ENCODE results near the gene MRPS22.

The MRPS22 gene

DNA sequence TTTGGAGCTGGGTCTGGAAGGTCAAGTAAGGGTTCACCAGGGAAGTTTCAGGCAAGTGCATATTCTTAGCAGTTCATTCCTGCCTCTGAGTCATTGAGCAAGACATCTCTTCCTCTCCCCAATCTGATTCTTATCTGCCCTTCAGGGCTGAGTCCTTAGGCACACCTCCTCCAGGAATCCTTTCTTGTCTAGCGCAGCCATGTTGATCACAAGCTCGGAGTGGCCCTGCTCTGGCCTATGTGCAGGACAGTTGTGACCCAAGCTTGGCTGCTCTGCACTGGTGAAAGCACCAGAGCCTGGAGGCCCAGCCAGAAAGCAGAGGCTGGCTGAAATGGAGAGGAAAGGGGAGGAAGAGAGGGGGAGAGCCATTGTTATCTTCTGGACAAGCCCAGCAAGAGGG, 30.9 kb upstream of the MRPS22 start:
- Histone ChIP-seq H3K4me3 (ENCODE audit: low read depth in 1 of 2, low read length in 2 of 2) (no peak overlapping the region), H3K4me2 (ENCODE audit: insufficient read depth, low read length) (no peak overlapping the region)

DNA sequence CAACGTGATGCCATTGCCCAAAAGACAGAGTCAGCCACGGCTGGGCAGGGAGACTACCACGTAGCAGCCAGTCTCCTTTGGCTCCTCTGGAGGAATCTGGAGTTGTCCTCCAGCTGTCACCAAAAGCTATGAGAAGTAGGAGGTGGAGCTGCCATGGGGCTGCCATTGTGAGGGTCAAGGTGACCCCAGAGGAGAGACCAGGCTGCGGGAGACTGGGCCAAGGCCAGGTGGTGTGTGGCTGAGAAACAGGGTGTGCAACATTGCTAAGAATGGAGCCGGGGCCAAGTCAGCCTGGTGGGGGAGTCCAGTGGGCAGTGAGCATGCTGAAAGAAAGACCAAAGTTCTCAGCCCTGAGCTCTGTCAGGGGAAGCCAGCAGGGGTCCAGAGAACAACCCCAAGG, 29.9 kb upstream of the MRPS22 start:
- no peak overlapping the region for H3K9ac ChIP-seq (ENCODE audit: low read depth, low read length)
- no peak for DNase-seq
- no peak overlapping the region for H3K4me2 ChIP-seq (ENCODE audit: insufficient read depth, low read length)
- H2AFZ ChIP-seq (ENCODE audit: low read depth, low read length) = no peak overlapping the region
- H3K27ac ChIP-seq (ENCODE audit: low read length) = no peak overlapping the region
- H3K4me1 ChIP-seq (ENCODE audit: insufficient read depth, low read length) = no peaks in the 10 kb centered on the region
- TF ChIP-seq, protein P1, sequence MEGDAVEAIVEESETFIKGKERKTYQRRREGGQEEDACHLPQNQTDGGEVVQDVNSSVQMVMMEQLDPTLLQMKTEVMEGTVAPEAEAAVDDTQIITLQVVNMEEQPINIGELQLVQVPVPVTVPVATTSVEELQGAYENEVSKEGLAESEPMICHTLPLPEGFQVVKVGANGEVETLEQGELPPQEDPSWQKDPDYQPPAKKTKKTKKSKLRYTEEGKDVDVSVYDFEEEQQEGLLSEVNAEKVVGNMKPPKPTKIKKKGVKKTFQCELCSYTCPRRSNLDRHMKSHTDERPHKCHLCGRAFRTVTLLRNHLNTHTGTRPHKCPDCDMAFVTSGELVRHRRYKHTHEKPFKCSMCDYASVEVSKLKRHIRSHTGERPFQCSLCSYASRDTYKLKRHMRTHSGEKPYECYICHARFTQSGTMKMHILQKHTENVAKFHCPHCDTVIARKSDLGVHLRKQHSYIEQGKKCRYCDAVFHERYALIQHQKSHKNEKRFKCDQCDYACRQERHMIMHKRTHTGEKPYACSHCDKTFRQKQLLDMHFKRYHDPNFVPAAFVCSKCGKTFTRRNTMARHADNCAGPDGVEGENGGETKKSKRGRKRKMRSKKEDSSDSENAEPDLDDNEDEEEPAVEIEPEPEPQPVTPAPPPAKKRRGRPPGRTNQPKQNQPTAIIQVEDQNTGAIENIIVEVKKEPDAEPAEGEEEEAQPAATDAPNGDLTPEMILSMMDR (IDR thresholded peaks at IDR 0.05; ENCODE audit: borderline replicate concordance, extremely low read depth, low read length, poor library complexity, severe bottlenecking) = no peak
- TF ChIP-seq EZH2 (IDR thresholded peaks at IDR 0.05; ENCODE audit: borderline replicate concordance, low read depth, low read length, severe bottlenecking) = no peak
- ATAC-seq (ENCODE audit: insufficient read depth, low read depth) = no peak
- H3K9me3 ChIP-seq (ENCODE audit: insufficient read depth, low read length, severe bottlenecking) = no peaks in the 10 kb centered on the region
- H3K79me2 ChIP-seq (ENCODE audit: insufficient read depth, low read length) = no peaks in the 10 kb centered on the region
- H3K27me3 ChIP-seq (ENCODE audit: insufficient read depth, low read length, poor library complexity) = peaks cover 3% of the 10 kb centered on the region
- H3K4me3 ChIP-seq (ENCODE audit: low read depth in 1 of 2, low read length in 2 of 2) = no peak overlapping the region
- H4K20me1 ChIP-seq (ENCODE audit: insufficient read depth, low read length) = no peaks in the 10 kb centered on the region
- H3K36me3 ChIP-seq (ENCODE audit: insufficient read depth, low read length) = no peaks in the 10 kb centered on the region

More for the DNA sequence above, 30.9 kb upstream of the MRPS22 start:
- Histone ChIP-seq H3K4me1 (ENCODE audit: insufficient read depth, low read length) (no peaks in the 10 kb centered on the region), H3K9me3 (ENCODE audit: insufficient read depth, low read length, severe bottlenecking) (no peaks in the 10 kb centered on the region), H3K36me3 (ENCODE audit: insufficient read depth, low read length) (no peaks in the 10 kb centered on the region), H4K20me1 (ENCODE audit: insufficient read depth, low read length) (no peaks in the 10 kb centered on the region), H3K9ac (ENCODE audit: low read depth, low read length) (no peak overlapping the region), H3K79me2 (ENCODE audit: insufficient read depth, low read length) (no peaks in the 10 kb centered on the region), H3K27ac (ENCODE audit: low read length) (no peak overlapping the region), H3K27me3 (ENCODE audit: insufficient read depth, low read length, poor library complexity) (peaks cover 3% of the 10 kb centered on the region), H2AFZ (ENCODE audit: low read depth, low read length) (no peak overlapping the region)
- ATAC-seq (ENCODE audit: insufficient read depth, low read depth) = no peak
- TF ChIP-seq EZH2 (IDR thresholded peaks at IDR 0.05; ENCODE audit: borderline replicate concordance, low read depth, low read length, severe bottlenecking) = no peak
- TF ChIP-seq, protein P1 (IDR thresholded peaks at IDR 0.05; ENCODE audit: borderline replicate concordance, extremely low read depth, low read length, poor library complexity, severe bottlenecking) = no peak
- DNase-seq = no peak

DNA sequence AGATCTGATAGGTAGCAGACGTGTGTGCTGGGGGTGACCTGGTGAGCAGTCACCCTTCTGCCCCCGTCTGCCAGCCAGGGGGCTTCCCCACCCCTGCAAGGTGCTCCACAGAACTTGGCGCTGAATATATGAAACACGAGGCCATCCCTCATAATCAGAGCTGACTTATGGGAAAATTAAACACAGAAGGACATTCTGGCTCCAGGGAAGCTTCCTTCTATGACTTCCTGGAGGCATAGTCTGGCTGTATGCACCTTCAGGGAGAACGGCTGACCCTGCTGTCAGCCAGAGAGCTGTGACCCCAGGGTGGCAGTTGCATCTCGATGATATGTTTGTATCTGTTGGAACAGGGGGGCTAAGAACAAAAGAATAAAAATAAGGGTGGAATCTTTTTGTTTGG, 26.6 kb upstream of the MRPS22 start:
- H3K9me3 ChIP-seq (ENCODE audit: insufficient read depth, low read length, severe bottlenecking) = no peaks in the 10 kb centered on the region
- TF ChIP-seq, protein P1 (IDR thresholded peaks at IDR 0.05; ENCODE audit: borderline replicate concordance, extremely low read depth, low read length, poor library complexity, severe bottlenecking) = no peak
- TF ChIP-seq EZH2 (IDR thresholded peaks at IDR 0.05; ENCODE audit: borderline replicate concordance, low read depth, low read length, severe bottlenecking) = no peak
- no peak overlapping the region for H3K27ac ChIP-seq (ENCODE audit: low read length)
- no peak overlapping the region for H3K4me2 ChIP-seq (ENCODE audit: insufficient read depth, low read length)
- H3K36me3 ChIP-seq (ENCODE audit: insufficient read depth, low read length) = no peaks in the 10 kb centered on the region
- no peak overlapping the region for H2AFZ ChIP-seq (ENCODE audit: low read depth, low read length)
- H4K20me1 ChIP-seq (ENCODE audit: insufficient read depth, low read length) = no peaks in the 10 kb centered on the region
- H3K4me3 ChIP-seq (ENCODE audit: low read depth in 1 of 2, low read length in 2 of 2) = no peak overlapping the region
- no peak for DNase-seq
- no peak for ATAC-seq (ENCODE audit: insufficient read depth, low read depth)
- H3K4me1 ChIP-seq (ENCODE audit: insufficient read depth, low read length) = no peaks in the 10 kb centered on the region
- no peak overlapping the region for H3K9ac ChIP-seq (ENCODE audit: low read depth, low read length)
- H3K79me2 ChIP-seq (ENCODE audit: insufficient read depth, low read length) = no peaks in the 10 kb centered on the region
- peaks cover 3% of the 10 kb centered on the region for H3K27me3 ChIP-seq (ENCODE audit: insufficient read depth, low read length, poor library complexity)

All from DND-41 (cell line).